ENCODE measurements around the gene ANKRD49. TPM values are rescaled to one million over a fixed set of nuclear protein-coding genes. Genes with fewer than 3 reads are reported as not detected.

The ANKRD49 gene
- total RNA-seq, 4 donors from 2014 or later: 21.3 to 55.6 (median 26.6) TPM

GRCh38 chr11:94526645-94527438 is 33.1 kb downstream of the ANKRD49 start:
- no peaks in the 10 kb centered on the region for H3K27me3 ChIP-seq
- H3K36me3 ChIP-seq: no peaks in the 10 kb centered on the region
- H3K27ac ChIP-seq: no peak overlapping the region
- TF ChIP-seq POLR2A (IDR thresholded peaks at IDR 0.05) (no peak), CTCF (IDR thresholded peaks at IDR 0.05) (no peak)
- intact Hi-C loops (cut with DNase I; ENCODE audit: low total_unique reads): no loop called here
- no peaks in the 10 kb centered on the region for H3K9me3 ChIP-seq
- no peak for DNase-seq
- H3K4me3 ChIP-seq: no peak overlapping the region
- no peaks in the 10 kb centered on the region for H3K4me1 ChIP-seq

GRCh38 chr11:94528551-94528950 is 34.8 kb downstream of the ANKRD49 start:
- intact Hi-C loops (cut with DNase I; ENCODE audit: low total_unique reads): no loop called here
- no peaks in the 10 kb centered on the region for H3K4me1 ChIP-seq
- no peak for DNase-seq
- no peaks in the 10 kb centered on the region for H3K27me3 ChIP-seq
- H3K36me3 ChIP-seq: no peaks in the 10 kb centered on the region
- H3K4me3 ChIP-seq: no peak overlapping the region
- H3K27ac ChIP-seq: no peak overlapping the region
- no peak for TF ChIP-seq POLR2A (IDR thresholded peaks at IDR 0.05)
- no peak for TF ChIP-seq CTCF (IDR thresholded peaks at IDR 0.05)
- no peaks in the 10 kb centered on the region for H3K9me3 ChIP-seq

GRCh38 chr11:94532211-94532610 is 38.4 kb downstream of the ANKRD49 start:
- TF ChIP-seq CTCF (IDR thresholded peaks at IDR 0.05): no peak
- TF ChIP-seq POLR2A (IDR thresholded peaks at IDR 0.05): no peak
- H3K36me3 ChIP-seq: no peaks in the 10 kb centered on the region
- no peaks in the 10 kb centered on the region for H3K4me1 ChIP-seq
- DNase-seq: no peak
- H3K27me3 ChIP-seq: no peaks in the 10 kb centered on the region
- no peaks in the 10 kb centered on the region for H3K9me3 ChIP-seq
- H3K4me3 ChIP-seq: no peak overlapping the region
- intact Hi-C loops (cut with DNase I; ENCODE audit: low total_unique reads): no loop called here
- H3K27ac ChIP-seq: no peak overlapping the region

GRCh38 chr11:94533206-94533605 is 39.4 kb downstream of the ANKRD49 start:
- no peak for TF ChIP-seq CTCF (IDR thresholded peaks at IDR 0.05)
- TF ChIP-seq POLR2A (IDR thresholded peaks at IDR 0.05): no peak
- Histone ChIP-seq H3K36me3 (no peaks in the 10 kb centered on the region), H3K27ac (no peak overlapping the region), H3K27me3 (no peaks in the 10 kb centered on the region), H3K4me3 (no peak overlapping the region), H3K4me1 (no peaks in the 10 kb centered on the region), H3K9me3 (no peaks in the 10 kb centered on the region)
- DNase-seq: no peak
- intact Hi-C loops (cut with DNase I; ENCODE audit: low total_unique reads): no loop called here

GRCh38 chr11:94533696-94534630 is 40.2 kb downstream of the ANKRD49 start:
- intact Hi-C loops (cut with DNase I; ENCODE audit: low total_unique reads): no loop called here
- H3K4me3 ChIP-seq: no peak overlapping the region
- H3K9me3 ChIP-seq: no peaks in the 10 kb centered on the region
- H3K4me1 ChIP-seq: no peaks in the 10 kb centered on the region
- no peaks in the 10 kb centered on the region for H3K27me3 ChIP-seq
- H3K36me3 ChIP-seq: no peaks in the 10 kb centered on the region
- no peak overlapping the region for H3K27ac ChIP-seq
- TF ChIP-seq POLR2A (IDR thresholded peaks at IDR 0.05) (no peak), CTCF (IDR thresholded peaks at IDR 0.05) (no peak)
- no peak for DNase-seq

Data from uterus (tissue), 4 donors.